Activated naive CD4-positive, alpha-beta T cell treated with anti-CD3 and anti-CD28 coated beads, Interleukin-2, amount 50 U/mL, for 24 hours (primary cell): ENCODE measurements around the gene CDCA7.
"Not testable (repeated sequence)": the region's sequence is repeated elsewhere in the genome, so short reads cannot be mapped to it uniquely, and the experiment has no call there.

Experiments used
- H3K27ac Mint-ChIP-seq: one replicate; pipeline ENCODE4 v1.8.0; 2021; ENCODE audit warnings: mild to moderate bottlenecking, mixed read lengths
- H3K27me3 Mint-ChIP-seq: one replicate; pipeline ENCODE4 v1.8.0; 2021; ENCODE audit warnings: mixed read lengths
- H3K36me3 Mint-ChIP-seq: one replicate; pipeline ENCODE4 v1.8.0; 2021; ENCODE audit warnings: mixed read lengths
- H3K4me1 Mint-ChIP-seq: one replicate; pipeline ENCODE4 v1.8.0; 2021; ENCODE audit warnings: mixed read lengths
- H3K4me3 Mint-ChIP-seq: one replicate; pipeline ENCODE4 v1.8.0; 2021; ENCODE audit warnings: mild to moderate bottlenecking, mixed read lengths
- H3K9me3 Mint-ChIP-seq: one replicate; pipeline ENCODE4 v1.8.0; 2021; ENCODE audit warnings: mixed read lengths

Gene CDCA7

GRCh38 chr2:173410579-173410978 is 55.9 kb downstream of the CDCA7 start:
- Mint-ChIP-seq H3K27me3 (peaks cover 15% of the 10 kb centered on the region), H3K9me3 (no peaks in the 10 kb centered on the region), H3K27ac (no peak overlapping the region), H3K4me3 (no peak overlapping the region), H3K4me1 (no peaks in the 10 kb centered on the region), H3K36me3 (no peaks in the 10 kb centered on the region)

- H3K27ac Mint-ChIP-seq: no peak overlapping the region
- H3K36me3 Mint-ChIP-seq: no peaks in the 10 kb centered on the region
- H3K4me3 Mint-ChIP-seq: no peak overlapping the region
- H3K9me3 Mint-ChIP-seq: no peaks in the 10 kb centered on the region
- no peaks in the 10 kb centered on the region for H3K4me1 Mint-ChIP-seq
- peaks cover 20% of the 10 kb centered on the region for H3K27me3 Mint-ChIP-seq
These were observed 58.0 kb downstream of the CDCA7 start for GRCh38 chr2:173412628-173413027.

- peak overlapping the region; percentile 15 for H3K27ac Mint-ChIP-seq
- no peaks in the 10 kb centered on the region for H3K4me1 Mint-ChIP-seq
- H3K4me3 Mint-ChIP-seq: no peak overlapping the region
- no peaks in the 10 kb centered on the region for H3K9me3 Mint-ChIP-seq
- H3K36me3 Mint-ChIP-seq: no peaks in the 10 kb centered on the region
- H3K27me3 Mint-ChIP-seq: peaks cover 16% of the 10 kb centered on the region
These were observed 60.2 kb downstream of the CDCA7 start for GRCh38 chr2:173414823-173415322.

GRCh38 chr2:173415431-173416381 is 61.0 kb downstream of the CDCA7 start:
- Mint-ChIP-seq H3K36me3 (no peaks in the 10 kb centered on the region), H3K4me3 (no peak overlapping the region), H3K27ac (no peak overlapping the region), H3K9me3 (no peaks in the 10 kb centered on the region), H3K4me1 (no peaks in the 10 kb centered on the region), H3K27me3 (peaks cover 16% of the 10 kb centered on the region)

- not testable (repeated sequence) for H3K4me3 Mint-ChIP-seq, H3K27ac Mint-ChIP-seq, H3K9me3 Mint-ChIP-seq, H3K4me1 Mint-ChIP-seq, H3K36me3 Mint-ChIP-seq
- H3K27me3 Mint-ChIP-seq: peaks cover 22% of the 10 kb centered on the region
These were observed 61.9 kb downstream of the CDCA7 start for GRCh38 chr2:173416415-173417152.

GRCh38 chr2:173417341-173417740 is 62.7 kb downstream of the CDCA7 start:
- no peaks in the 10 kb centered on the region for H3K36me3 Mint-ChIP-seq
- H3K4me1 Mint-ChIP-seq: no peaks in the 10 kb centered on the region
- H3K9me3 Mint-ChIP-seq: no peaks in the 10 kb centered on the region
- peaks cover 26% of the 10 kb centered on the region for H3K27me3 Mint-ChIP-seq
- no peak overlapping the region for H3K27ac Mint-ChIP-seq
- H3K4me3 Mint-ChIP-seq: no peak overlapping the region

- H3K27ac Mint-ChIP-seq: no peak overlapping the region
These were observed 63.1 kb downstream of the CDCA7 start for GRCh38 chr2:173417802-173418201.

More at GRCh38 chr2:173417802-173418201, 63.1 kb downstream of the CDCA7 start:
- Mint-ChIP-seq H3K36me3 (no peaks in the 10 kb centered on the region), H3K4me1 (no peaks in the 10 kb centered on the region), H3K27me3 (peaks cover 24% of the 10 kb centered on the region), H3K4me3 (no peak overlapping the region), H3K9me3 (no peaks in the 10 kb centered on the region)
